Left cardiac atrium (tissue), 4 donors: ENCODE measurements around the gene RBM38. TPM values are rescaled to one million over a fixed set of nuclear protein-coding genes. Genes with fewer than 3 reads are reported as not detected.
"Not testable (repeated sequence)": the region's sequence is repeated elsewhere in the genome, so short reads cannot be mapped to it uniquely, and the experiment has no call there.

Source experiments
- ATAC-seq, 2 donors: fragments of 200-7000 bp; cut with Tn5 transposase; one replicate each; pipeline ENCODE4 v1.9.1; 2020; ENCODE audit warnings: mild to moderate bottlenecking in 2 of 2, moderate library complexity in 2 of 2
- DNase-seq: peaks from one replicate; pipeline ENCODE4 v3.0.0-alpha.2; 2020
- intact Hi-C, 2 donors: fragments of 100-400 bp; cut with DNase I; formaldehyde crosslinking; loops; one replicate each; pipeline versions ENCODE4 v1.14.1 to v1.15.1; 2022 to 2023
- long read RNA-seq: library from polyadenylated mRNA; unstranded; transcript quantifications from one replicate; pipeline ENCODE4 v2.0.0, GENCODE V29; 2021
- total RNA-seq, 2 donors: library from RNA; stranded (reverse); fragmentation: NEBNext Ultra II Directional; extraction: Animal tissue kit (Norgen Biotek cat#: 25700); gene quantifications; one replicate each; pipeline ENCODE4 v1.2.1, GENCODE V29; 2021
- donor health status: DM: no; HTN: yes; CAD: no.
- donor health status: DM: no; HTN: yes; CAD: no; lungs with severe emphysema.
- donor health status: DM: yes; HTN: yes; CAD: no.
- donor health status: Dilated cardiomyopathy.

Gene RBM38
- total RNA-seq: 100 to 1,000 TPM in 1 of 2 donors, 10 to 100 TPM in 1; 78.6 to 101 TPM
- long read RNA-seq, transcript RBM38-203 (4 exons, 2,382 nt): major isoform, 15 of 81 reads
- long read RNA-seq, partial matches to known transcripts: 60 of 81 reads
- long read RNA-seq, other reads (novel, unspliced or antisense): 4 of 81 reads

GRCh38 chr20:57390604-57391438 is at the start of gene RBM38:
Gene RBM38, plus strand, starts transcription at chr20:57391396. Its CDS starts 186 bp downstream, at chr20:57391582.
- ATAC-seq (peak; percentile 77 to 78), DNase-seq (peak; percentile 66)
- intact Hi-C loops: loop anchor here in 1 of 2 donors (5.0 kb wide), 1 partner anchor 101 kb away; no protein-coding TSS in a partner anchor

GRCh38 chr20:57341663-57342062 is 49.5 kb upstream of the RBM38 start:
- intact Hi-C loops: loop anchor here in 1 of 2 donors (5.0 kb wide), 1 partner anchor 794 kb away; no protein-coding TSS in a partner anchor
- DNase-seq (no peak), ATAC-seq (no peak)

- ATAC-seq: no peak
- DNase-seq: no peak
- intact Hi-C loops: loop anchor here in 1 of 2 donors (5.0 kb wide), 1 partner anchor 796 kb away; no protein-coding TSS in a partner anchor
Measured at GRCh38 chr20:57342829-57343228, 48.4 kb upstream of the RBM38 start.

DNA sequence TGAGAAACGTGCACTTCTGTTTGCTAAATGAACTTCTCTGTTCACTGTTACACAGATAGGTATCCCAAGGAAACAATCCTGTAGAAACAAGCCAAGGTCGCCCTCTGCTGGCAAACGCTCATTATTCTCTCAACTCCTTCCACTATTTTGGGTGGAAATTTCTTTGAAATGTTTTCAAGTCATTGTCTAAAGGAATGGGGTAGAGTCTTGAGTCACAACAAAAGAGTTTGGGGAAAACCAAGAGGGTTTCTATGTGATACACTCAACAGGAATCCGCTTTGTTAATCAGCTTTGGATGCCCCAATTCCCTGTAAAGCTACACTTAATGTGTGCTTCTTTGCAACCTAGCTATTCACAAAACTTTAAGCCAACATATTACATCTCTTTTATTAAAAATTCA is 44.7 kb upstream of the RBM38 start:
- ATAC-seq: peak; percentile 45 to 58
- intact Hi-C loops: loop anchor here (1.0 to 5.0 kb wide), 2 partner anchors 254 to 257 kb away; no protein-coding TSS in a partner anchor
- DNase-seq: peak; percentile 78

DNA sequence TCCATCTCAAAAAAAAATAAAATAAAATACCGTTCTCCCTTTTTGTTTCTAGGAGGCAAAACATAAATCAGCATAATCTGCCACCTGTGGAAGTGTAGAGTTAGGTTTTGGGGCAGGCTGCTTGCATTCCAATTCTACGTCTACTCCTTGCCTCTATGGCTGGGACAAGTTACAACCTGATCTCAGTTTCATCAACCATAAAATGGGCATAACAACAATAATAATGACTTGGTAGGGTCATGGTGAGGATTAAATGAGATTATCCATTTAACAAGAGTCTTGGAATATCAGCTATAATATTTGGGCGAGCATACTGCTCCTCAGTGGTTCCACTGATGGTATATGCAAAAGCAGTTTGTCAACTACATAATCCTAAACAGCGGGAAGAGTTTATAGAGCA is 43.8 kb upstream of the RBM38 start:
- DNase-seq (no peak), ATAC-seq (no peak)
- intact Hi-C loops: loop anchor here in 1 of 2 donors (5.0 kb wide), 1 partner anchor 255 kb away; no protein-coding TSS in a partner anchor

- ATAC-seq, DNase-seq: not testable (repeated sequence)
- intact Hi-C loops: loop anchor here in 1 of 2 donors (5.0 kb wide), 1 partner anchor 256 kb away; no protein-coding TSS in a partner anchor
Measured at GRCh38 chr20:57348200-57348921, 42.8 kb upstream of the RBM38 start.

- ATAC-seq, DNase-seq: not testable (repeated sequence)
- intact Hi-C loops: loop anchor here in 1 of 2 donors (5.0 kb wide), 1 partner anchor 257 kb away; no protein-coding TSS in a partner anchor
Measured at GRCh38 chr20:57348922-57349574, 42.1 kb upstream of the RBM38 start.

- intact Hi-C loops: no loop called here
- DNase-seq: no peak
- no peak for ATAC-seq
Measured at GRCh38 chr20:57350081-57350710, 41.0 kb upstream of the RBM38 start.

GRCh38 chr20:57350726-57351041 is 40.5 kb upstream of the RBM38 start:
- ATAC-seq, intact Hi-C loops, DNase-seq: not testable (repeated sequence)

- DNase-seq (peak; percentile 95), ATAC-seq (peak; percentile 91 to 92)
- intact Hi-C loops: no loop called here
Measured at GRCh38 chr20:57351042-57351783, 40.0 kb upstream of the RBM38 start, which contains the start of gene RAE1. Gene RAE1, plus strand, starts transcription at chr20:57351255. Its CDS starts 2,784 bp downstream, at chr20:57354039.

- no peak for DNase-seq
- intact Hi-C loops: no loop called here
- no peak for ATAC-seq
Measured at GRCh38 chr20:57352305-57352704, 38.9 kb upstream of the RBM38 start.

DNA sequence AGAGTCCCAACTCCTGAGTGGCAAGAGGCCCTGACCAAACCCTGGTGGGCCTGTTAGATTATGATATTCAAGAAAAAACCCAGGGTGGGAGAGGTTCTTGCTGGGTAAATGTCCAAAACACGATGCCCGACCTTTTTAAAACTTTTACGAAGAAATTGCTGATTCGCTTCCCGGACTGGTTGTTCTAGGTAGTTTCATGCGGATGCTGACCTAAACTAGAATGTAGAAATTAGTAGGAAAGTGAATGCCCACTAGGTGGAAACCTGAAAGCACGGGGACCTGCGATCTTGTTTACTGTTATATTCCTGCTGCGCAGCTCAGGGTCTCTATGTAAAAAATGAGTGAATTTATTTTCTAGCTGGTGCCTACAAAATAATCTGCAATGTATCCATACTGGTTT is 37.8 kb upstream of the RBM38 start:
- DNase-seq: no peak
- ATAC-seq: no peak
- intact Hi-C loops: no loop called here

GRCh38 chr20:57361517-57361916 is 29.7 kb upstream of the RBM38 start:
- DNase-seq (no peak), ATAC-seq (peak in 1 of 2 donors; percentile 65)
- intact Hi-C loops: no loop called here

- ATAC-seq (no peak), DNase-seq (no peak)
- intact Hi-C loops: no loop called here
Measured at GRCh38 chr20:57364451-57364850, 26.7 kb upstream of the RBM38 start.

GRCh38 chr20:57369596-57369995 is 21.6 kb upstream of the RBM38 start:
- intact Hi-C loops: no loop called here
- ATAC-seq (no peak), DNase-seq (no peak)

DNA sequence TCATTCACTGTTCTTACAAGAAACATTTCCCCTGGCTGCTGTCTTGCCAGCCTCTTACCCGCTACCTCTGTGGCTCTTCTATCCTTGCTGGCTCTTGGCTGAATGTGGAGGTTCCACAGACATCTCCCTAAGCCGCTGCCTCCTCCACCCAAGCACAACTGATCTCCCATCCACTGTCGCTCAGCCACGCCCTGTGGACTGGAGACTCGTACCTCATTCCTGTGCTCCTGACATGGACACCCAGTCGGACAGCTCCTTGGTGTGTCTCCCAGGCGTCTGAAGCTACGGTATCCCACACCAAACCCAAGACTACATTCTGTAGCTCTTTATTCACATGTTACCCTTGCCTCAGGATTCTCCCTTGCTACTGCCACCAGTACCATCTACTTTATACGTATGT is 20.9 kb upstream of the RBM38 start:
- DNase-seq (no peak), ATAC-seq (no peak)
- intact Hi-C loops: no loop called here

- intact Hi-C loops: no loop called here
- no peak for ATAC-seq
- DNase-seq: no peak
Measured at GRCh38 chr20:57371363-57371762, 19.8 kb upstream of the RBM38 start.

GRCh38 chr20:57372157-57372556 is 19.0 kb upstream of the RBM38 start:
- DNase-seq (no peak), ATAC-seq (no peak)
- intact Hi-C loops: no loop called here
